Small intestine (tissue), 7 donors: ENCODE measurements around the gene GGT7. TPM values are rescaled to one million over a fixed set of nuclear protein-coding genes. Genes with fewer than 3 reads are reported as not detected.
"Not testable (repeated sequence)": the region's sequence is repeated elsewhere in the genome, so short reads cannot be mapped to it uniquely, and the experiment has no call there.

ENCODE experiments used
- DNase-seq, 2 donors: peaks; one replicate each; pipeline versions ENCODE4 v3.0.0 to v3.0.0-alpha.2; 2013
- FAIRE-seq: peaks from 2 replicates; lab custom pipeline; 2012; peaks lifted over from hg19 to GRCh38; lab: Jason Lieb, UNC
- H3K27ac ChIP-seq, 3 donors: one replicate each; pipeline ENCODE4 v1.5.1; 2013; ENCODE audit warnings: low read length in 2 of 3, mild to moderate bottlenecking in 2 of 3, control low read depth in 1 of 3, inconsistent platforms in 1 of 3, low read depth in 1 of 3, moderate library complexity in 1 of 3
- H3K27me3 ChIP-seq, 3 donors: one replicate each; pipeline ENCODE4 v1.6.1; 2013; ENCODE audit warnings: low read length in 3 of 3, inconsistent platforms in 1 of 3; ENCODE audit not compliant: control insufficient read depth in 3 of 3, insufficient read depth in 3 of 3
- H3K36me3 ChIP-seq, 3 donors: one replicate each; pipeline ENCODE4 v1.6.1; 2013; ENCODE audit warnings: low read length in 3 of 3, inconsistent platforms in 1 of 3, low read depth in 1 of 3, mild to moderate bottlenecking in 1 of 3, moderate library complexity in 1 of 3; ENCODE audit not compliant: control insufficient read depth in 3 of 3, insufficient read depth in 2 of 3
- H3K4me1 ChIP-seq, 3 donors: one replicate each; pipeline ENCODE4 v1.6.1; 2013; ENCODE audit warnings: low read length in 2 of 3, inconsistent platforms in 1 of 3, low read depth in 1 of 3, mild to moderate bottlenecking in 1 of 3, moderate library complexity in 1 of 3; ENCODE audit not compliant: control insufficient read depth in 3 of 3, insufficient read depth in 2 of 3
- H3K4me3 ChIP-seq, 3 donors: one replicate each; pipeline ENCODE4 v1.5.1; 2013; ENCODE audit warnings: low read length in 3 of 3, control low read depth in 1 of 3, inconsistent platforms in 1 of 3, low read depth in 1 of 3, mild to moderate bottlenecking in 1 of 3, moderate library complexity in 1 of 3
- H3K9me3 ChIP-seq, 2 donors: one replicate each; pipeline ENCODE4 v1.6.1; 2013; ENCODE audit warnings: low read depth in 1 of 2, low read length in 1 of 2; ENCODE audit not compliant: control insufficient read depth in 2 of 2, insufficient read depth in 1 of 2
- WGBS, 3 donors: extraction: QIAGEN DNeasy Blood & Tissue Kit; methylation state at CpG; one replicate each; pipeline ENCODE4 v1.1.7; 2013; 5-methylcytosine and 5-hydroxymethylcytosine counted together
- polyA plus RNA-seq, 4 donors: library from polyadenylated mRNA; stranded (reverse) in 3 of 4; unstranded in 1 of 4; fragments of 200-250 nt in 3 of 4; fragments of 120-200 nt in 1 of 4; gene quantifications; one replicate each; pipeline versions ENCODE4 v1.2.1 to v1.2.3, GENCODE V29; 2013
- donor health status: healthy with polysubstance abuse.
- donor health status: control.
- donor health status: control.
- donor health status: Bipolar disorder and iron deficiency.
- donor health status: healthy.

Gene GGT7
- polyA plus RNA-seq, 4 donors = 5.3 to 14.5 (median 10.9) TPM

DNA sequence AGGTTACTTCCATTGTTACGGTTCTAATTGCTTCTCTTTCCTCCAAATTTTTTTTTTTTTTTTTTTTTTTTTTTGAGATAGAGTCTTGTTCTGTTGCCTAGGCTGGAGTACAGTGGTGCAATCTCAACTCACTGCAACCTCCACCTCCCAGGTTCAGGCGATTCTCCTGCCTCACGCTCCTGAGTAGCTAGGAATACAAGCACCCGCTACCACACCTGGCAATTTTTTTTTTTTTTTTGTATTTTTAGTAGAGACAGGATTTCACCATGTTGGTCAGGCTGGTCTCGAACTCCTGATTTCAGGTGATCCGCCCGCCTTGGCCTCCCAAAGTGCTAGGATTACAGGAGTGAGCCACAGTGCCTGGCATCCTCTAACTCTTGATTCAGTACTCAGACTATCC is 8.3 kb upstream of the GGT7 start:
- H3K27me3 ChIP-seq, H3K9me3 ChIP-seq, FAIRE-seq, DNase-seq, H3K4me3 ChIP-seq, H3K27ac ChIP-seq: not testable (repeated sequence)
- 41 to 70% (median 45%) methylated on average over 7 of the region's 7 CpGs for WGBS, 3 donors
- Histone ChIP-seq H3K36me3 (peaks cover 2 to 10% (median 3%) of the 10 kb centered on the region in 3 donors), H3K4me1 (peaks cover 0 to 14% (median 2%) of the 10 kb centered on the region in 3 donors)

DNA sequence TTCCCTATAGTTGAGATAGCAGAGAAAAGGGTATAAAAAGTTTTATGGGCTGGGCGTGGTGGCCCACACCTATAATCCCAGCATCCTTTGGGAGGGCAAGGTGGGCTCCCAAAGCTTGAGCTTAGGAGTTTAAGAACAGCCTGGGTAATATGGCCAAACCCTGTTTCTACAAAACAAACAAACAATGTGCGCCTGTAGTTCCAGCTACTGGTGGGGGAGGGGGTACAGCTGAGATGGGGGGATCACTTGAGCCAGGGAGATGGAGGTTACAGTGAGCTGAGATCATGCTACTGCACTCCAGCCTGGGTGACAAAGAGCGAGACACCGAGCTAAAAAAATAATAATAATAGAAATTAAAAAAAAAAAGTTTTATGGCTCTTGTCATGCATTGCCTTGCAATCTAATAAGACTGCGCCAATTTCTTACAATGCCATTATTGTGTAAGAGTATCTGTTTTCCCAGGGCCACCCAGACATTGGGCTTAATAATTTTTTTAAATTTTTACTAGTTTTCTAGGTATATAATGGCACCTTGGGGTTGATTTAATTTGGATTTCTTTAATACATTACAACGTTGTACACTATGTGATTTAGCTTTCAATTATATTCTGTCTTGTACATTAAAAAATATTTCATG is 7.7 kb upstream of the GGT7 start:
- peaks cover 0 to 21% (median 2%) of the 10 kb centered on the region in 3 donors for H3K4me1 ChIP-seq
- H3K27ac ChIP-seq = peak overlapping the region in 1 of 3 donors; percentile 66
- H3K27me3 ChIP-seq = no peaks in the 10 kb centered on the region
- H3K36me3 ChIP-seq = peaks cover 2 to 10% (median 3%) of the 10 kb centered on the region in 3 donors
- no peaks in the 10 kb centered on the region for H3K9me3 ChIP-seq
- H3K4me3 ChIP-seq = no peak overlapping the region
- FAIRE-seq (no peak), DNase-seq (peak; percentile 55 to 77)
- 19 to 59% (median 45%) methylated on average over 6 of the region's 6 CpGs for WGBS, 3 donors

DNA sequence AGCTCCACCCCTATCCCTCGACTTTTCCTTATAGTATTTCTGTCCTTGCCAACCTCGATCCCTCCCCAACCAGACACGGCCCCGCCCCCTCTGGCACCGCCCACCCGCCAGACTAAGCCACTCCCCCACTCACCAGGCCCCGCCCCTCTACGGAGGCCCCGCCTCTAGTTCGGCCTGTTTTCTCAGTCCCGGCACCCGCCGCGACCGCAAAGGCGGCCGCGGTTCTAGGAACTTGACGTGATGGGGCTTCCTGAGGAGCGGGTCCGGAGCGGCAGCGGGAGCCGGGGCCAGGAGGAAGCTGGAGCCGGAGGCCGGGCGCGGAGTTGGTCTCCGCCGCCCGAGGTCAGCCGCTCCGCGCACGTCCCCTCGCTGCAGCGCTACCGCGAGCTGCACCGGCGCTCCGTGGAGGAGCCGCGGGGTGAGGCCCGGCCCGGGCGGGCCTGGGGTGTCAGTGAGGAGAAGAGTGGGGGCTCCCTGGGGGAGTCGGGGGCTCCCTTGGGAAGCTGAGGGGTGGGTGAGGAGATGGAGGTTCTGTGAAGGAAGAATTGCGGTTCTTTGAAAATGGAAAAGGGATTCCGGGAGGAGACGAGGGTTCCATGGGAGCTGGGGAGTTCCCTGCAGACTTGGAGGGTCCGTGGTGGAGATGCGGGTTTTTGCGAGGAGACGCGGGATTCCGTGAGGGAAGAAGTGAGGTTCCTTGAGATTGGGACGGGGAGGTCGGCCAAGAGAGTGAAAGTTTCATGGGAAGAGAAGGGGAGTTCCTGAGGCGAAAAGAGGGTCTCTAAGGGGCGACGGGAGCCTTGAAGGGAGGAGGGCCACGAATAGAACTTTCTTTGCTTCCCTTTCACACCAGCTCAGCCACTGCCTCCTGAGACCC is 4.0 kb upstream of the GGT7 start, which contains the start of gene ACSS2:
Gene ACSS2, plus strand, starts transcription at position 207 of the 877 bp plus-strand sequence. Its CDS starts 34 bp downstream, at position 241.
- H3K36me3 ChIP-seq = no peaks in the 10 kb centered on the region
- H3K9me3 ChIP-seq = no peaks in the 10 kb centered on the region
- peak within 1 kb of the TSS; percentile 65 to 97 (median 89) for H3K27ac ChIP-seq
- FAIRE-seq (no peak), DNase-seq (no peak)
- peak within 1 kb of the TSS; percentile 68 to 86 (median 70) for H3K4me3 ChIP-seq
- 0 to 2% (median 1%) methylated on average over 62 to 63 of the region's 63 CpGs for WGBS, 3 donors
- H3K4me1 ChIP-seq = peaks cover 2 to 41% (median 7%) of the 10 kb centered on the region in 3 donors
- H3K27me3 ChIP-seq = peaks cover 0 to 17% (median 0%) of the 10 kb centered on the region in 3 donors

DNA sequence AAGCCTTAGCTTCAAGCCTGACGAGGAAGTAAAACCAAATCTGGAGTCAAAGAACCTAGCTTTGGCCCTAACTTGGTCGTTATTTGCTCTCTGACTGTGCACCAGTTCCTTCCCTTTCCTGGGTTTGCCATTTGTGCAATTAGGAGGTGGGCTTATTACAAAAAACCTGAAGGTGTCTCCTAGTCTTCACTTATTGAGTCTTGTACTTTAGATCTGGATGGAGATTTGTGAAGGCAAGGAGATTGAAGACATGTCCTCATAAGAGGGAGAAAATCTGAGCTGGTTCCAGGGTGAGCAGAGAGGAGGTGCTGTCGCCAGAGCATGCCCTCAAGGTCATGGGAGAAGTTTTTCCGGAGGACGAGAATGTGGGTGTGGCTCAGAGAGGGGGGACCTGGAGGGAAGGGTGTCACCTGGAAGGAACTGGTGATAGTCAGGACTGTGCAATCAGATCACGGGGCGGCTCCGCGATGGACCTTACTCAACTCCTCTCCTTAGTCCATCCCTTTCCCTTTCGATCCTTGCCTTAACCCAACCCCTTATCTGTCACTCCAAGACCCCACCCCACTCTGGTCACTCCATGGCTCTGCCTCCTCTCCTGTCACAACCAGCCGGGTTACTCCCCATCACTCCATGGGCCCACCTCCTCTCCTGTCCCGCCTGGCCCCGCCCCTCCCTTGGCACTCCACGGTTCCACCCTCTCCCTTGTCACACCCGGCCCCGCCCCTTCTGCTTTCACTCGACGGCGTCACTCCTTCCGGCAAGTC is 3.2 kb upstream of the GGT7 start:
- Histone ChIP-seq H3K27ac (peak overlapping the region; percentile 65 to 97 (median 89)), H3K27me3 (peaks cover 0 to 24% (median 0%) of the 10 kb centered on the region in 3 donors), H3K36me3 (no peaks in the 10 kb centered on the region), H3K4me3 (peak overlapping the region in 2 of 3 donors; percentile 70 to 86), H3K4me1 (peaks cover 2 to 41% (median 7%) of the 10 kb centered on the region in 3 donors), H3K9me3 (no peaks in the 10 kb centered on the region)
- FAIRE-seq (no peak), DNase-seq (peak; percentile 98 to 100)
- WGBS, 3 donors = 3 to 9% (median 6%) methylated on average over 17 to 20 of the region's 20 CpGs

DNA sequence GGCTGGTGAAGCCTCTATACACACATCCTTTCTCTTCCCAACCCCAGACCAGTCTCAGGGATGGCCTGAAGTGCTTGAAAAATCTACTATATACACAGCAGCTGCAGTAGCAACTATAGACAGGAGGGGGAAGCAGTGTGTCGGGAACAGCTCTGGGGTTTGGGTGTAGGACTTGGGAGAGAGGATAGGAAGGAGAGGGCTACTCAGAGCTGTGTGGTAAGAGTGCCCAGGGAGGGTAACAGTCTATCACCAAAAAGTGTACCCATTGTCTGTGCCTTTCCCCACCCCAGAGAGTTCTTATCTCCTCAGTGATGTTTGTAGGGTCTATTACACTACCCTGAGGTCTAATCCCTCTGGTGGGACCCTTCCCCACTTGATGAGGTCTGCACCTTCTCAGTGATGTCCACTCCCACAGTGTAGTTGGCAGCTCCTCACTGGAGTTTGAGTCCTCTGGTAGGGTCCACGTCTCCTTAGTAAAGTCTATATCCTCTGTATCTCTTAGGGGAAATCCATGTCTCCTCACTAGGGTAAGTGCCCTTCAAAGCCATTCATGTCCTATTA is 1.5 kb upstream of the GGT7 start:
- FAIRE-seq (no peak), DNase-seq (peak; percentile 86 to 92)
- Histone ChIP-seq H3K27ac (peak overlapping the region; percentile 65 to 97 (median 89)), H3K9me3 (no peaks in the 10 kb centered on the region), H3K27me3 (peaks cover 0 to 24% (median 0%) of the 10 kb centered on the region in 3 donors), H3K36me3 (no peaks in the 10 kb centered on the region), H3K4me3 (no peak overlapping the region), H3K4me1 (peaks cover 2 to 30% (median 7%) of the 10 kb centered on the region in 3 donors)
- 11 to 26% (median 16%) methylated on average over 2 of the region's 2 CpGs for WGBS, 3 donors

DNA sequence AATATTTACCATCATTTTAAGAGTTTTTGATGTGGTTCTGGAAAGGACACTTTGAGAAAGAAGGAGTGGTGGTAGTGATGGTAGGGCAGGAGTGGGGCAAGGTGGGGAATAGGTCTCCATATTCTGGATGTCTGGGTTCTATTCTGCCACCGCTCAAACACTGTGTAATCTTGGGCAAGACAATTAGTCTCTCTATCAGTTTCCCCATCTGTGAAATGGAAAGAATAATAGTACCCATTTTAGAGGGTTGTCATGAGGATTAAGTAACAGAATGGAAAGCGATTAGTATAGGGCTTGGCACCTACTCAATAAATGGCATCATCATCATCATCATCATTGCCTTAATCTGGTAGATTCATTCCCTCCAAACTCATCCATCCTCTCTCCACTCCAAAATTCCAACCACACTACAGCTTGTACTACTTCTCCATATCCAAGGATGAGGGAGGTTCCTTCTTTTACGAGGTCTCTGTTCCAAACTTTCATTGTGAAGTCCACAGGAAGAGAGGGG is 982 bp upstream of the GGT7 start:
- H3K4me1 ChIP-seq = peaks cover 2 to 30% (median 7%) of the 10 kb centered on the region in 3 donors
- 45 to 55% (median 48%) methylated on average over 3 of the region's 3 CpGs for WGBS, 3 donors
- no peak overlapping the region for H3K4me3 ChIP-seq
- H3K36me3 ChIP-seq = no peaks in the 10 kb centered on the region
- no peak overlapping the region for H3K27ac ChIP-seq
- H3K9me3 ChIP-seq = no peaks in the 10 kb centered on the region
- FAIRE-seq (no peak), DNase-seq (no peak)
- peaks cover 0 to 25% (median 0%) of the 10 kb centered on the region in 3 donors for H3K27me3 ChIP-seq

DNA sequence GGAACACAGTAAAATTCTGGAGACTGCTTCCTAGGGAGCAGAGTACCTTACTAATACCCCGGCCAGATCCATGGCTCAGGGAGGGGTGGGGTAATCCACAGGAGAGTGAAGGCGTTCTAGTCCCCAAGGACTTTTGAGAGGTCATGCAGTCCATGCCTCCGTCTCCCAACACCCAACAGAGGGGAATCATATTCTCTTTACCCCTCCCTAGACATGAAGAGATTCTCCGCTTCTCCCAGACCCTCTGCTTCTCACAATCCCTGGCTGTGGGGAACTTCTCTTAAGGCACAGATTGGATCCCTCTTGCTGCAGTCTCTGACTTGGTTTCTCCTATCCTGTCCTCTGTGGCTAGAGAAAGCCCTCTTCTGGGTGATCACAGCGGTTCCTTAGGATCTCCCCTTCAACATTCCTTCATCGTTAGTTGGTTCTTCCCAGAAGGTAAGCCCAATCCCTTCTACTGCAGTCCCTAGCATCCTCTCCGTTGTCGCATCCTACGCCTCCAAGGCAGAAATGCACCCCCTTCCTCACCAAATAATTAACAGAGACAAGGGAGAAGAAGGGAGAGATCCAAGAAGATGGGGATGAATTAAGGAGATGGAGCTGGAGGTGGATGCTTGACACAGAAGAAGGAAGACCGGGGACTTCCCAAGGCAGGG is 562 bp downstream of the GGT7 start:
- H3K4me1 ChIP-seq = peaks cover 2 to 28% (median 5%) of the 10 kb centered on the region in 3 donors
- H3K27me3 ChIP-seq = peaks cover 0 to 28% (median 0%) of the 10 kb centered on the region in 3 donors
- 35 to 46% (median 44%) methylated on average over 9 to 10 of the region's 10 CpGs for WGBS, 3 donors
- no peaks in the 10 kb centered on the region for H3K36me3 ChIP-seq
- DNase-seq (no peak), FAIRE-seq (no peak)
- peak overlapping the region in 1 of 3 donors; percentile 45 for H3K27ac ChIP-seq
- no peaks in the 10 kb centered on the region for H3K9me3 ChIP-seq
- peak overlapping the region; percentile 40 to 51 (median 48) for H3K4me3 ChIP-seq
